ENCODE results near the gene CCDC154. TPM values are rescaled to one million over a fixed set of nuclear protein-coding genes. Genes with fewer than 3 reads are reported as not detected.
A peak's percentile ranks its signal among the peaks of the same experiment; 100 is the strongest.

The CCDC154 gene
- total RNA-seq, 1 donor from 2014 or later, result 3.1 TPM

- no peak for DNase-seq
- H3K4me3 ChIP-seq, result no peak overlapping the region
- H3K27me3 ChIP-seq (ENCODE audit: low read depth), result no peaks in the 10 kb centered on the region
- ATAC-seq, result no peak
- no peaks in the 10 kb centered on the region for H3K4me1 ChIP-seq
- H3K9me3 ChIP-seq, result no peaks in the 10 kb centered on the region
- H3K36me3 ChIP-seq, result peaks cover 92% of the 10 kb centered on the region
- intact Hi-C loops (cut with DNase I), result no loop called here
- no peak overlapping the region for H3K27ac ChIP-seq
- TF ChIP-seq CTCF (IDR thresholded peaks at IDR 0.05), result no peak
These were observed 11.1 kb upstream of the CCDC154 start for GRCh38 chr16:1455190-1456171.

- TF ChIP-seq CTCF (IDR thresholded peaks at IDR 0.05), result no peak
- Histone ChIP-seq H3K9me3 (no peaks in the 10 kb centered on the region), H3K27me3 (ENCODE audit: low read depth) (no peaks in the 10 kb centered on the region), H3K27ac (no peak overlapping the region), H3K4me1 (no peaks in the 10 kb centered on the region), H3K36me3 (peaks cover 95% of the 10 kb centered on the region), H3K4me3 (no peak overlapping the region)
- ATAC-seq, result no peak
- intact Hi-C loops (cut with DNase I), result no loop called here
- no peak for DNase-seq
These were observed 10.2 kb upstream of the CCDC154 start for GRCh38 chr16:1454561-1454960.

GRCh38 chr16:1453316-1453715 is 9.0 kb upstream of the CCDC154 start:
- intact Hi-C loops (cut with DNase I), result no loop called here
- H3K36me3 ChIP-seq, result peaks cover 100% of the 10 kb centered on the region

GRCh38 chr16:1452530-1452929 is 8.2 kb upstream of the CCDC154 start:
- Histone ChIP-seq H3K9me3 (no peaks in the 10 kb centered on the region), H3K36me3 (peaks cover 100% of the 10 kb centered on the region), H3K27me3 (ENCODE audit: low read depth) (no peaks in the 10 kb centered on the region), H3K4me3 (no peak overlapping the region), H3K27ac (no peak overlapping the region), H3K4me1 (no peaks in the 10 kb centered on the region)
- peak in 1 of 2 donors; percentile 8 for ATAC-seq
- intact Hi-C loops (cut with DNase I), result no loop called here
- DNase-seq, result no peak
- TF ChIP-seq CTCF (IDR thresholded peaks at IDR 0.05), result no peak

More at GRCh38 chr16:1453316-1453715, 9.0 kb upstream of the CCDC154 start:
- DNase-seq (no peak), ATAC-seq (no peak)
- no peak overlapping the region for H3K27ac ChIP-seq
- no peaks in the 10 kb centered on the region for H3K27me3 ChIP-seq (ENCODE audit: low read depth)
- no peak for TF ChIP-seq CTCF (IDR thresholded peaks at IDR 0.05)
- no peak overlapping the region for H3K4me3 ChIP-seq
- no peaks in the 10 kb centered on the region for H3K4me1 ChIP-seq
- no peaks in the 10 kb centered on the region for H3K9me3 ChIP-seq

GRCh38 chr16:1451702-1452392 is 7.5 kb upstream of the CCDC154 start:
- no peak for TF ChIP-seq CTCF (IDR thresholded peaks at IDR 0.05)
- Histone ChIP-seq H3K4me1 (no peaks in the 10 kb centered on the region), H3K27me3 (ENCODE audit: low read depth) (no peaks in the 10 kb centered on the region), H3K36me3 (peaks cover 100% of the 10 kb centered on the region), H3K4me3 (no peak overlapping the region), H3K9me3 (no peaks in the 10 kb centered on the region), H3K27ac (no peak overlapping the region)
- intact Hi-C loops (cut with DNase I), result no loop called here
- DNase-seq (no peak), ATAC-seq (no peak)
